ENCODE measurements around the gene PDGFRA. TPM values are rescaled to one million over a fixed set of nuclear protein-coding genes. Genes with fewer than 3 reads are reported as not detected.

Gene PDGFRA
- total RNA-seq: 240 and 418 TPM in 2 replicates

GRCh38 chr4:54228961-54229501 lies at the start of gene PDGFRA:
TSS of gene PDGFRA (plus strand) at chr4:54229293. CDS start at chr4:54258769, 29,476 bp downstream.

Other genes with a start within 250 kb of the PDGFRA start
- gene CHIC2, start 164.7 kb upstream of the PDGFRA start, total RNA-seq: 72.0 and 97.4 TPM in 2 replicates
- gene GSX2, start 129.1 kb upstream of the PDGFRA start, total RNA-seq: not detected in 2 replicates